ENCODE results near the gene ZNF532. TPM values are rescaled to one million over a fixed set of nuclear protein-coding genes. Genes with fewer than 3 reads are reported as not detected.
"Not testable (repeated sequence)": the region's sequence is repeated elsewhere in the genome, so short reads cannot be mapped to it uniquely, and the experiment has no call there.

The ZNF532 gene
- total RNA-seq, 1 donor from 2014 or later = 53.3 TPM

- no peak for DNase-seq
- intact Hi-C loops (cut with DNase I) = no loop called here
- no peak for ATAC-seq (ENCODE audit: poor library complexity)
Measured at GRCh38 chr18:59011786-59012185, 147.1 kb downstream of the ZNF532 start.

DNA sequence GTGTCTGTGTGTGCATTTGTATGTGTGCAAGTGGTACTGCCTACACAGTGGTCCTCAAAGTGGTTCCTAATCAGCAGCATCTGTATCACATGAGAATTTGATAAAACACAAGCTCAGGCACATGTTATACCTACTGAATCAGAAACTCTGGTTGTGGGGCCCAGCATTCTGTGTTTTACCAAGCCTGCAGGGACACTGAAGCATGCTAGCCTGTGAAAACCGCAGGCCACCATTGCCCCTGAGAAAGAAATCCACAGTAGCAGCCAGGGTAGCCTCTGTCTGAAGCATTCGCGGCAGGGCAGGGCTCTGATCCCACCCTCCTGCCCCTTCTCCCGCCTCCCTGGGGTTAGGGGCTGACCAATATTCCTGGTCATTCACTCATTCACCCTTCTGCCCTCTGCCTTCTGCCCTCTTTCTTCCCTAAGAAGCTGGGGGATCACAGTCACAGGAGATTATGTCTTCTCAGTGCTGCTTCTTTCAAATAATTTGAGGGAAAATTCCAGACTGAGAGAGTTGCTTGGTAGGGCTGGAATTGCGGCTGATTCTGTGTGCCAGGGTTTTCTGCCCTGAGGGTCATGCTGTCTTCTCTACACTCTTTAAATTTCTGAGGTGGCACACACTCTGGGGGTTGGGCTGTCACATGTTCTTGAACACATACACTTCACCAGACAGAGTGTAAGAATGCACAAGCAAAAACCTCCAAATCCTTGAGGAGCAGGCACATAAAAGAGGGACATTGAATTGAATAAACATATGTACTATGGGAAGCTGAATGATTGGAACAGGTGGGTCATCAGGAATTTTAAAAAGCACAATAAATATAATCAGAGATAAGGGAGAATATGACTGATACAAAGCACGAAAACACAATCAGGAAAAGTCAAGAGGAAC is 148.4 kb downstream of the ZNF532 start:
- intact Hi-C loops (cut with DNase I) = no loop called here
- DNase-seq = no peak
- no peak for ATAC-seq (ENCODE audit: poor library complexity)

GRCh38 chr18:59013744-59014143 is 149.1 kb downstream of the ZNF532 start:
- intact Hi-C loops (cut with DNase I) = no loop called here
- no peak for ATAC-seq (ENCODE audit: poor library complexity)
- no peak for DNase-seq

- ATAC-seq (ENCODE audit: poor library complexity) (no peak), DNase-seq (no peak)
- intact Hi-C loops (cut with DNase I) = no loop called here
Measured at GRCh38 chr18:59015531-59016152, 151.0 kb downstream of the ZNF532 start.

DNA sequence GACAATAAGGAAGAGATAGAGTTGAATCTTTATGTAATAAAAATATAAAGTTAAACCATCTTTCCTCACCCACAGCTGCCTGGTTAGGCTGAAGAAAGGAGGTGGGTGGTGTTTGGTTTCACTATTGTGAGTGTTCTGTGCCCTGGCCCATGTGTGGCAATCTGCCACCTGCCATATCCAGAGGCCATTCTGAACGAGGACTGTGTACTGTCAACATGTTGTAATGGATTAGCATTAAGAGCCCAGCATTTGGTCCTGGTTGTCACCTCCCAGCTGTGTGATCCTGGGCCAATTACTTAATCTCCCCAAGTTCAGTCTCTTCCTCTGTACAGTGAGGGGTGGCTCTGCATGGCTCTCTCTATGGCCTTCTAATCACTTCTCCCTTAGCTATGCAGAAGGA is 156.8 kb downstream of the ZNF532 start:
- intact Hi-C loops (cut with DNase I) = no loop called here

DNA sequence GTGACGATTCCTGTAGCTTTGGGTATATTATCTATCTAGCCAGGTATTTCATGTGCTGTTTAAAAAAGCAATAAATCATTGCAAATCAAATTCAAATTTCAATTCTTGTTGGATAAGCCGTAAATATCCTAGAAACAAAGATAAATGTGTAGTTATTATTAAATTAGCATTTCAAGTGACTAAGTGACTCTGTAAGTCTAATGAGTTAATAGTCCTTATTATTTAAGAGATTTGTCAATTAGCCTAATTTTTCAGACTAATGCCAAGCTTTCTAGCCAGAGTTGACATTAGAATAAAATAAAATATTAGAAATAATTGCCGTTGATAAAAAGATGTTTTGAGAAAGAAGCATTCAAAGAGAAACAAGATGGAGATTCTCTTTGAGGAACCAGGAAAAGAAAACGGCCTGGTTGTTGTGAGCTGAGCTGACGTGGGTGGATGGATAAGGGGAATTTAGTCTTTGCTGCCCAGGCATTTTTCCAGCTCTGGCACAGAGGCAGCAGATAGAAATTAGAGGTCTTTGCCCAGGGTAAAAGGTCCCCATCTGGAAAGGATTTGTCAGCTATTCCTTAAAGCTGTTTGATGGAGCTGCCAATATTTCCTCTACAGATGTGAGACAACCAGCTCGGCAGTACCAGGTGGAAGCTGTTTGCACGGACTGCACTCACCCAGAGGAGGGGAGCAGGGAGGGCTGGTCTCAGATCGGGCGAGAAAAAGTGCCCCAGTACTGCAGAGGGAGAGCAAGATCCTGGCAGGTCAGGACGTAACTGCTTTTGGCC is 157.7 kb downstream of the ZNF532 start:
- intact Hi-C loops (cut with DNase I) = no loop called here
- ATAC-seq (ENCODE audit: poor library complexity) = peak; percentile 43
- DNase-seq = no peak

More for the DNA sequence above, 156.8 kb downstream of the ZNF532 start:
- ATAC-seq (ENCODE audit: poor library complexity) (peak; percentile 86), DNase-seq (peak; percentile 67)

DNA sequence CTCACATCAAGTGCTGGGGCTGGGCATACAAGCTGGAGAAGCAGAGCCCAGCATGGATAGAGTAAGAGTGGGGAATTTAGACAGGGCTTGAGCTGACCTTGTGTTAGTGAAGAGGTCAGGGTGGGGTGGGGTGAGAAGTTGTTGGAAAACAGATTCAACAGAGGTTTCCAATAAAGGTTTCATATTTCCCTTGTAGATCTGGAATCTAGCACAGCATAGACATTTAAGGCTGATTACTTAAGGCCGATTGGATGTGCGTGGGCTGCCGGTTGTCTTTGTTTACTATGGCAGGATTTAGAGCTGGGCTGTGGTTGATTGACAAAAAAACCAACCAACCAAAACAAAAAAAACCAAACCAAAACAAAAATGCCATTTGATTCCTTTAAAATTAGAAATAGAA is 160.2 kb downstream of the ZNF532 start:
- DNase-seq = no peak
- intact Hi-C loops (cut with DNase I) = no loop called here
- ATAC-seq (ENCODE audit: poor library complexity) = peak; percentile 38

DNA sequence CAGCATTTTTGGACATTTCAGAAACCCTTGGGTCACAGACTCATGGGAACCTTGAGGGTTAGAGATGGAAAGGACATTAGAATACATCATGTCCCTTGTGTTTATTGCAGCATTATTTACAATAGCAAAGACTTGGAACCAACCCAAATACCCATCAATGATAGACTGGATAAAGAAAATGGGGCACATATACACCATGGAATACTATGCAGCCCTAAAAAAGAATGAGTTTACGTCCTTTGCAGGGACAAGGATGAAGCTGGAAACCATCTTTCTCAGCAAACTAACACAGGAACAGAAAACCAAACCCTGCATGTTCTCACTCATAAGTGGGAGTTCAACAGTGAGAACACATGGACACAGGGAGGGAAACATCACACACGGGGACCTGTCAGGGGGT is 160.9 kb downstream of the ZNF532 start:
- DNase-seq; intact Hi-C loops (cut with DNase I); ATAC-seq (ENCODE audit: poor library complexity): not testable (repeated sequence)

DNA sequence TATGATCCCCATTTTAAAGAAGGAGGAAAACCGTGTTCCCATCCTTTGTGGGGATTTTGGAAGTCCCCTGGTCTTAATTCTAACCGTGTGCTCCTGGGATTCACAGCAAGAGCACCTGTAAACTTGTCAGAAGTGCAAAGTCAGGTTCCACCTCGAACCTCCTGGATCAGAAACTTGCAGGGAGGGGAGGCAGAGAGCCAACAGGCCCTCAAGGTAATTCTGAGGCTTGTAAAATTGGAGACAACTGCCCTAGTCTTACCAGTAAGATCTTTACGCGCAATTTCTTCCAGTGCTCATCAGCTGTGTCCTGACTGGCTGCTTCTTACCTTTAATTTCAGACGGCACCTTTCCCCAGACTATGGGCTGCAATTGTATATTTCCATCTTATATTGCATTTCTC is 161.7 kb downstream of the ZNF532 start:
- no peak for DNase-seq
- ATAC-seq (ENCODE audit: poor library complexity) = no peak
- intact Hi-C loops (cut with DNase I) = no loop called here

DNA sequence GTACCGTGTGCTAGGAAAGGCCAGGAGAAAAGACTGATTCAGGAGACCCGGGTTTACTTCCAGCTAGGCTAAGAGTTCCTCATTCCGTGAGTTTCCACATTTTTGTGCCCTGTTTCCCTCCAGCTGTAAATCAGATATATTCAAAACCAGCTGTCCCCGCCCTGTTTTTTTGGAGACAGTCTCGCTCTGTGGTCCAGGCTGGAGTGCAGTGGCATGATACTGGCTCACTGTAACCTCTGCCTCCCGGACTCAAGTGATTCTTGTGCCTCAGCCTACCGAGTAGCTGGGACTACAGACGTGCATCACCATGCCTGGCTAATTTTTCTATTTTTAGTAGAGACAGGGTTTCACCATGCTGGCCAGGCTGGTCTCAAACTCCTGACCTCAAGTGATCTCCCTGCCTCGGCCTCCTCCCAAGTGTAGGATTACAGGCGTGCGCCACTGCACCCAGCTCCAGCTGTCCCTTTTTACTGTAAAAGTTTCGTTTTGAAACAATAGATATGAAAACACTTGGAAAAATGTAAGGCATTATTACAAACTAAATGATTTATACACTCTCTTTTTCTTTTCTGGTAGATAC is 162.2 kb downstream of the ZNF532 start:
- ATAC-seq (ENCODE audit: poor library complexity) = no peak
- intact Hi-C loops (cut with DNase I) = no loop called here
- no peak for DNase-seq

GRCh38 chr18:59029663-59030429 is 165.2 kb downstream of the ZNF532 start:
- DNase-seq (no peak), ATAC-seq (ENCODE audit: poor library complexity) (no peak)
- intact Hi-C loops (cut with DNase I) = no loop called here

- no peak for DNase-seq
- no peak for ATAC-seq (ENCODE audit: poor library complexity)
- intact Hi-C loops (cut with DNase I) = no loop called here
Measured at GRCh38 chr18:59032308-59032707, 167.6 kb downstream of the ZNF532 start.

DNA sequence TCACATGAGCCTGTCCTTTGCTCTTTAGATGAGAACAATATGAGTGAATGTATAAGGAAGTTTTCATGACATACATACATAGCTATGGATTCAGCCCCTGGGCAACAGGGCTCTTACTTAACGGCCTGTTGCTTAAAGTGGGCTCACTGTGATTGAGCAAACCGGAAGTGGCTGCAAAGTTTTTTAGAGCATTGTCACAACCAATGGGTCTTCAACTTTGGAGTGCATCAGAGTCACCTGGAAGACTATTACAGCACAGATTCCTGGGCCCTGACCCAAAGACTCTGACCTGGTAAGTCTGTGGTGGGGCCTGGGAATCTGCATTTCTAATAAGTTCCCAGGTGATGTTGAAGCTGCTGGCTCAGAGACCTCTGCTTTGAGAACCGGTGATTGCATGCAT is 168.7 kb downstream of the ZNF532 start:
- ATAC-seq (ENCODE audit: poor library complexity) = no peak
- intact Hi-C loops (cut with DNase I) = no loop called here
- DNase-seq = no peak

- ATAC-seq (ENCODE audit: poor library complexity) = no peak
- intact Hi-C loops (cut with DNase I) = no loop called here
- DNase-seq = no peak
Measured at GRCh38 chr18:59033974-59034373, 169.3 kb downstream of the ZNF532 start.

DNA sequence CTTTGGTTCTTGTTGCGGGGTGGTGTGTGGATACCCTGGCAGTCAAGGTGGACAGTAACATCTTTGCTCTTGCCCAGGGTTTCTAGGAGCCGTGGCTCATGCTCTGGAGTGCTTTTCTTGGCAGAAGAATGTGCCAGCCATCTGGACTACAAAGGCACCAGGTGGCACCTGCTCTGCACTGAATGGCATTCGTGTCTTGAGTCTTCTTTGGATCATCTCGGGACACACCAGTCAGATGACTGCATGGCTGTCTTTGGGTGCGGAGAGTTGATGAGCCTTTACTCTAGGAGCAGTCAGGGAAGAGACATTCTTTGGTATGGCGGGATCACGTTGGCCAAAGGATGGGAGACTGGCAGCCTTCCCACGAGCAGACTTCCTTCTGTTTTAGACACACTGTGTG is 170.9 kb downstream of the ZNF532 start:
- intact Hi-C loops (cut with DNase I) = no loop called here
- DNase-seq = no peak
- ATAC-seq (ENCODE audit: poor library complexity) = no peak

Data from Right ventricle myocardium superior (tissue), 1 donor.